Upper lobe of left lung (tissue), 4 donors: ENCODE data around the gene DLG2.

Experiments
- CTCF ChIP-seq, 6 experiments: fragments of 450-650 bp in 4 of 6; fragments of 200-600 bp in 2 of 6; sonication (generic) in 2 of 6; IDR thresholded peaks; one replicate each; pipeline ENCODE4 v1.5.1; 2016 to 2019; ENCODE audit warnings: antibody characterized with exemption in 6 of 6
- POLR2A ChIP-seq, 4 donors: fragments of 450-650 bp; IDR thresholded peaks; one replicate each; pipeline ENCODE4 v1.5.1; 2016 to 2017; ENCODE audit warnings: antibody characterized with exemption in 4 of 4, mild to moderate bottlenecking in 2 of 4
- POLR2AphosphoS5 ChIP-seq, 2 donors: sonication (generic); formaldehyde crosslinking; IDR thresholded peaks; one replicate each; pipeline ENCODE4 v1.5.1; 2017; ENCODE audit warnings: antibody characterized with exemption in 2 of 2

- TF ChIP-seq CTCF (IDR thresholded peaks at IDR 0.05) (no peak), POLR2A (IDR thresholded peaks at IDR 0.05) (no peak), POLR2AphosphoS5 (IDR thresholded peaks at IDR 0.05) (no peak)
Measured at GRCh38 chr11:83680321-83680720, 1946.8 kb downstream of the DLG2 start.
